ENCODE measurements around the gene ERN2.

Gene ERN2

GRCh38 chr16:23640615-23640930 lies 72.4 kb downstream of the ERN2 start:
- no peak for DNase-seq (ENCODE audit: low spot score)
